HS-5 (cell line): ENCODE measurements around the gene MYL4.
A peak's percentile ranks its signal among the peaks of the same experiment; 100 is the strongest.
"Not testable (repeated sequence)": the region's sequence is repeated elsewhere in the genome, so short reads cannot be mapped to it uniquely, and the experiment has no call there.

ENCODE experiments used
- DNase-seq: peaks from one replicate; pipeline ENCODE4 v3.0.0-alpha.2; 2012; ENCODE audit warnings: low read depth

Gene MYL4

DNA sequence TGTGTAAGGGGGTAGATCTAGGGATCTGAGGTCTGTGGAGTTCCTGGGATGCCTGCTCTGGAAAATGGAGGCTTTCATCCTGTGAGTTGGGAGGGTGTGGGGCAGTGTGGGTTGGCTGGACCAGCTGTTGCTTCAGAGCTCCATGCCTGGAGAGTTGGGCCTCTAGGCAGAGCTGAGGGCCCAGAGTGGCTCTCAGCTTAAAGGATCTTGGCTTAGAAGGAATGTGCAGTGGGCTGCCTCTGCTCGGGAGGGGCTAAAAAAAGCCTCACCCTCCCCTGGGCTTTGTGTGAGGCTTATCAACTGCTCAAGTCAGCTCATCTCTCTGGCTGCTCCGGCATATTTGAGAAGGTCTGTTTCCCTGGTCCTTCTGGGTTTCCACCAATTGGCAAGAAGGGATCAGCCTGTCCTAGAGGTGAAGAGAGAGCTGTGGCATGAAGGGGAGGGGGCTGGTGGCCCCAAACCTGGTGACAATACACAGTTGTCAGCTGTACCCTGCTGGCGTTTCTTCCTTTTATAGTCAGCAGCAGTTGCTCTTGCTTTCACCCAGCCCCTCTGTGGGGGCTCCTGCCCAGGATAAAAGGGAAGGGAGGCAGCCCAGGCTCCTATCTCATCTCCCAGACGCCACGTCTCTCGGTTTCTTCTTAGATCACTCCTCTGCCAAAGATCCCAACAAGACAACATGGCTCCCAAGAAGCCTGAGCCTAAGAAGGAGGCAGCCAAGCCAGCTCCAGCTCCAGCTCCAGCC, at the start of gene MYL4:
MYL4 (plus strand) TSS at position 605 of the 745 bp plus-strand sequence; CDS start at position 680, 75 bp downstream.
- no peak for DNase-seq

DNA sequence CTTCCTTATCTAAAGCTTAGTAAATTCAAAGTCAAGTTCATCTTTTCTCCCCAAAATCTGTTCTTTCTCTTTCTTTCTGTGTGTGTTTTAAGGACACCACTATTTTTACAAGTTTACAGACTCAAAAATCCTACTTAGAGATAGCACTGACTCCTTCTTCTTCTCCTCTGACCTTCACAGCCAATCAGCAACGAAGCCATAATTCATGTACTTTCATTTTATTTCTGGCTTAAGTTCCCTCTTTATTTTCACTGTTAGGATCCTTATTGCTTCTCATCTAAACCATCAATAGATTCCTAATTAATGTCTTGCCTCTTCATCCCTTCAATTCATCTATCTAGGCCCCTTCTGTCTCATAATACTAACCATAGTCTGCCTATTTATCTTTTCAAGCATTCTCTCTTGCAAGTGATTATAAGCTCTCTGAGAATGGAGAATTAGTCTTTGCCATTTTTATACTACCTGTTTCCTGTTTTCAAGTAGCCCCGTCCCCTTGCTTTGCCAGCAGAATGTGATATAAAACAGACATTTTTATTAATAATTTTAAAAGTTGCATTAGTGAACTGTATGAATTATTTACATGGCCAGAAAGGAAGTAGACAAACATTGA, 47.0 kb upstream of the MYL4 start:
- DNase-seq: no peak

DNA sequence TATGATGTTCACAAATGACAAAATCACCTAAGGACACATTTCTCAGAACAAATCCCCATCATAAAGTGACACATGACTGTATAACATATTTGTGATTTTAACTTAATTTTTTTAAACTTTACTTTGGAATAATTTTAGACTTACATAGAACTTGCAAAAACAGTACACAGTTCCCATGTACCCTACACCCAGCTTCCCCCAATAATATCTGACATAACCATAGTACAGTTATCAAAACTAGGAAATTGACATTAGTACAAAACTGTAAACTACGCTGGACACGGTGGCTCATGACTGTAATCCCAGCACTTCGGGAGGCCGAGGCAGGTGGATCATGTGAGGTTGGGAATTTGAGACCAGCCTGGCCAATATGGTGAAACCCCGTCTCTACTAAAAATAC, 44.9 kb upstream of the MYL4 start:
- DNase-seq: no peak

DNA sequence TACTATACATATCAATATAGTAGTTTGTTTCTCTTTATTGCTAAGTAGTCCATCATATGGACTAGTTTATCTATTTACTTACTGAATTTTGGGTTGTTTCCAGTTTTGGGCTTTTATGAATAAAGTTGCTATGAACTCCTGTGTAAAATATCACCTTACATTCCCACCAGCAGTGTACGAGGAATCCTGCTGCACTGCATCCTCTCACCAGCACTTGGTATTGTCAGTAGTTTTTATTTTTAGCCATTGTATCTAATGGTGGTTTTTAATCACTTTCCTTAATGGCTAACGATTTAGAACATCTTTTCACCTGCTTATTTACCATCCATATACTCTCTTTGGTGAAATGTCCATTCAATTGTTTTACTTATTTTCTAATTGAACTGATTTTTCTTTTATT, 44.0 kb upstream of the MYL4 start:
- no peak for DNase-seq

DNA sequence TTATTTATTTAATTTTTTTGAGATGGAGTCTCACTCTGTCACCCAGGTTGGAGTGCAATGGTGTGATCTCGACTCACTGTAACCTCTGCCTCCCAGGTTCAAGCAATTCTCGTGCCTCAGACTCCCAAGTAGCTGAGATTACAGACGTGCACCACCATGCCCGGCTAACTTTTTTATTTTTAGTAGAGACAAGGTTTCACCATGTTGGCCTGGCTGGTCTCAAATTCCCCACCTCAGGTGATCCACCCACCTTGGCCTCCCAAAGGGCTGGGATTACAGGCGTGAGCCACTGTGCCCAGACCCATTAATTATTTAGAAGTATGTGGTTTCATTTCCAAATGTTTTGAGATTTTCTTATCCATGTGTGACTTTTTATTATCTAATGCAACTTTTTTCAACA, 42.3 kb upstream of the MYL4 start:
- not testable (repeated sequence) for DNase-seq

DNA sequence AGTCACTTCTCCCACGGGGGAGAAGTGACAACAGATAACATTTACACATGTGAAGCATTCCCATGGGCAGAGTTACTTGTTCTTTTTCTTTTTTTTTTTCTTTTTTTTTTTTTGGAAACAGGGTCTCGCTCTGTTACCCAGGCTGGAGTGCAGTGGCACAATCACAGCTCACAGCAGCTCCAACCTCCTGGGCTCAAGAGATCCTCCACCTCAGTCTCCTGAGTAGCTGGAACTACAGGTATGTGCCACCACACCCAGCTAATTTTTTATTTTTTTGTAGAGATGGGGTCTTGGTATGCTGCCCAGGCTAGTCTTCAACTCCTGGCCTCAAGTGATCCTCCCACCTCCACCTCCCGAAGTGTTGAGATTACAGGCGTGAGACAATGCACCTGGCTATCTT, 40.3 kb upstream of the MYL4 start:
- DNase-seq: not testable (repeated sequence)

DNA sequence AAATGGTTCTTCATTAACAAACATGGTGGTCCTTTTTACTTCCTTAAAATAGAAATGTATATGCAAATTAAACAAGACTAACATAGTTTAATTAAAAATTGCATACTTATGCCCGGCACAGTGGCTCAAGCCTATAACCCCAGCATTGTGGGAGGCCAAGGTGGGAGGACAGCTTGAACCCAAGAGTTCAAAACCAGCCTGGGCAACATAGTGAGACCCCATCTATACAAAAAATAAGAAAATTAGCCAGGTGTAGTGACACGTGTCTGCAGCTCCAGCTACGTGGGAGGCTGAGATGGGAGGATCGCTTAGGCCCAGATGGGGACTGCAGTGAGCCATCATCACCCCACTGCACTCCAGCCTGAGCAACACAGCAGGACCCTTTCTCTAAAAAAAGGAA, 38.4 kb upstream of the MYL4 start:
- DNase-seq: no peak

DNA sequence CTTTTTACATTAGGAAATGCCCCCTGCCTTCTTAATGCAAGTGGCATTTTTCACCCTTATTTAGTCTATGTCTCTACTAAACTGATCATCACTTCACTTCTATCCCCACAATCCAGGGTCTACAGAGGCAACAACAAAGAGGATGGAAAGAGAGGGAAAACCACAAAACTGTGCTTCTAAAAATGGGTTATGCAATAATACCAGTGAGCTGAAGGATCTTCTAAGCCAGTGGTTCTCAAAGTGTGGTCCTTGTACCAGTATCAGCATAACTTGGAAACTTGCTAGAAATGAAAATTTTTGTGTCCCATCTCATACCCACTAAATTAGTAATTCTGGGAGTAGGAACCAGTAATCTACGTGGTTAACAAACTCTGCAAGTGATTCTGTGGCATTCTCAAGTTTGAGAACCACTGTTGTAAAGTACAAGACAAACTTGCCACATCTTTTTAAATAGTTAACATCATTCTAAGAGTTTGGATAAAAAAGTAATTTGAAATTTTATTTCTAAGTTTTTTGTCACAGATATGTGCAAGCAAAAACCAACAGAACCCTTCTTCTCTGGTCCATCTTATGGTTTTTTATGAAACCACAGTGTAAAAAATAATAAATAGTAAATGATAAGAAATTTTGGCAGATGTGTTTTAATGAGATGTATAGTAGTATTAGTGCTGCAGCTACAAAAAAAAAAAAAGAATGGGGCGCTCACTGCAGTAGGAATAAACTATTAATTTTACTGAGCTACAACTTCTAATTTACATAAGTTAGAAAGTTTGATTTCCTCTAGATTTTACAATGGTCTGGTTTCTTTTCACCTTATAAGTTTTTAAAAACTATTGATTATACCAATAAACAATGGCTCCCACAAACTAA, 36.2 kb upstream of the MYL4 start:
- no peak for DNase-seq

DNA sequence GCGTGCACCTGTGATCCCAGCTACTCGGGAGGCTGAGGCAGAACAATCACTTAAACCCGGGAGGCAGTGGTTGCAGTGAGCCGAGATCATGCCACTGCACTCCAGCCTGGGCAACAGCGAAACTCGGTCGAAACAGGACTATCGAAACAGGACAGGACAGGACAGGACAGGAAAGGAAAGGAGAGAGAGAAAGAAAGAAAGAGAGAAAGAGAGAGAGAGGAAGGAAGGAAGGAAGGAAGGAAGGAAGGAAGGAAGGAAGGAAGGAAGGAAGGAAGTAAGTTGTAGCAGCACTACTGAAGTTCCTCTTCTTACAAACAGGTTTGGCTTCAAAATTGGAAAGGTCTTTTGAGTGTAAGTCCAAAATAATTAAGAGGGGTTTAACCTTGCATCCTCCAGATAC, 34.3 kb upstream of the MYL4 start:
- DNase-seq: not testable (repeated sequence)

DNA sequence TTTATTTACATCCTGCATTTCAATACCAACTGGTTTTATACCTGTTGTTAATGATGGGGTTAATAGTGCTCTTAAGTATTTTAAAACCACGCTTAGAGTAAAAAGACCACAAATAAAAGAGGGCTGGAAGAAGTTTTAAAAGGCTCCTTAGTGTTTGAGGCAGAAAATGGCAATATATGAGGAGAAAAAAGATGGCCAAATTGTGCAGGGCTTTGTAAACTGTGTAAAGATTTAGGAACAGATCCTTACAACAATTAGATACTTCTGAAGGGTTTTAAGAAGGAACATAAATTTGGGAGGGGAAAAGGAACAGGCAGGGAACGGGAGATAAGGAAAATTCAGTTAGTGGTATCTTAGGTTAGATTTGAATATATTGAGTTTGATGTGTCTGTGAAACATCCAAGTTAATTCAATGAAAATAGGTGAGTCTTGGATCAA, 32.7 kb upstream of the MYL4 start:
- DNase-seq: no peak

DNA sequence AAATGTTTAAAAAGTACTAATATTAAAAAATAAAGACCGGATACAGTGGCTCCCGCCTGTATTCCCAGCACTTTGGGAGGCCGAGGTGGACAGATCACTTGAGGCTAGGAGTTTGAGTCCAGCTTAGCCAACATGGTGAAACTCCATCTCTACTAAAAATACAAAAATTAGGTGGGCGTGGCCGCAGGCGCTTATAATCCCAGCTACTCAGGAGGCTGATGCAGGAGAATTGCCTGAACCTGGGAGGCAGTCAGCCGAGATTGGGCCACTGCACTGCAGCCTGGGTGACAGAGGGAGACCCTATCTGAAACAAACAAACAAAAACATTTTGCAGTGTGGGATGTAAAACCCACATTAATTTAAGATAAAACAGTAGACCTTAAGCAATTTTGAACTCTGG, 31.9 kb upstream of the MYL4 start:
- DNase-seq: no peak

DNA sequence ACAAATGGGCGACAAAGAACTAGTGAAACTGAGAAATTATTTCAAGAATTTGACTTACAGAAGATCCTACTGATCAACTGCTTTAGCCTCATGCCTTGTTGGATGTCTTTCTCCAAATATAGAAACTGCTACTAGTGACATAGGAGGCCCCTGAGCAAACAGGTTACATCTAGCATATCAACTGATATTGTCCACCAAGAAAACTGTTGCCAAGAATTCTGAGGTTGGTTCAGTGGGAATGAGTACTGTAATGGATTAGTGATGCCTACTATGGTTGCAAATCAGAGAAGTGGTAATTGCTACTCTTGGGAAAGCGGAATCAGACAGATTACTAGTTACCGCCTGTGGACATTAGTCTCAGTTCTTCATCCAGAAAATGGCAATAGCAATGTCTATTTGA, 30.0 kb upstream of the MYL4 start:
- no peak for DNase-seq

DNA sequence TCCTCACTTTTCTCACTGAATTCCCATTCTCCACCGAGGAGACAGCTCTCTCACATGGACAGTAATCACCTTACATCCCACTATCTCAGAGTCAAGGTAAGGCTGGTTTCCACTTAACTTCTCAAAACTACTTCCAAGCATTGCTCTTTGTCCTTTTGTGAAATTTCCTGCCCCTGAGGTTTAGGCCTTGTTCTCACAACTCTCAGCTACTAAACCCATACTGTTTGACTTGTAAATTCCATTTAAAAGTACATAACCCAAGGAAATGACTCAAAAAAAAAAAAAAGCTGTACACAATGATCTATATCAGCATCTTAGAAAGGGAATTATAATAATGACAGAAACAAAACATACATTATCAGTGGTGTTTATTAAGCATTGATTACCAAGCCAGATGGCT, 28.8 kb upstream of the MYL4 start:
- DNase-seq: no peak

DNA sequence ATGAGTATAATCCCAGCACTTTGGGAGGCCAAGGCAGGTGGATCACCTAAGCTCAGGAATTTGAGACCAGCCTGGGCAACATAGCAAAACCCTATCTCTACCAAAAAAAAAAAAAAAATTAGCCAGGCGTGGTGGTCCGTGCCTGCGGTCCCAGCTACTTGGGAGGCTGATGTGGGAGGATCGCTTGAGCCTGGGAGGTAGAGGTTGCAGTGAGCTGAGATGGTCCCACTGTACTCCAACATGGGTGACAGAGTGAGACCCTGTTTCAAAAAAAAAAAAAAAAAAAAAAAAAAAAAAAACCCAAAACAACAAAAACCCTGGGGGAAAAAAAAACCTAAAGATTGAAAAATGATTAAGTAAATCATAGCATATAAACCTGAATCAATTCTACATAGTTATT, 28.2 kb upstream of the MYL4 start:
- DNase-seq: not testable (repeated sequence)

DNA sequence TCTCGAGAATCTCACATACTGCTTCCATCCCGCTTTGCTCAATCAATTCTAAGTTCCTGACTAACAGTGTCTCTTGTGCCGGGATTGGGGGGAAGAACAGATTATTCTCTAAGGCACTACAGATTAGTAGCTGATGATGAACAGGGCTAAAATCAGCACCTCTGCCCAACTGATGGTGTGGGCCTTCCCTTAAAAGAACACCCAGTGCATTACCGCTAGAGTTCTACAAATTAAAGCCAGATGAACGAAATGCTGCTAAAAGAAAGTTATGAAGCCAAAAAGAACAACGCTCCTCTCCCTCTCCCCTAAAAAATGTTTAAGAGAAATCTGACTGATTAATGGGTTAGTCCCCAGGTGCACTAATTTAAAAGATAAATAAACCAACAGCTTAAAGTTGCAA, 24.5 kb upstream of the MYL4 start:
- no peak for DNase-seq

DNA sequence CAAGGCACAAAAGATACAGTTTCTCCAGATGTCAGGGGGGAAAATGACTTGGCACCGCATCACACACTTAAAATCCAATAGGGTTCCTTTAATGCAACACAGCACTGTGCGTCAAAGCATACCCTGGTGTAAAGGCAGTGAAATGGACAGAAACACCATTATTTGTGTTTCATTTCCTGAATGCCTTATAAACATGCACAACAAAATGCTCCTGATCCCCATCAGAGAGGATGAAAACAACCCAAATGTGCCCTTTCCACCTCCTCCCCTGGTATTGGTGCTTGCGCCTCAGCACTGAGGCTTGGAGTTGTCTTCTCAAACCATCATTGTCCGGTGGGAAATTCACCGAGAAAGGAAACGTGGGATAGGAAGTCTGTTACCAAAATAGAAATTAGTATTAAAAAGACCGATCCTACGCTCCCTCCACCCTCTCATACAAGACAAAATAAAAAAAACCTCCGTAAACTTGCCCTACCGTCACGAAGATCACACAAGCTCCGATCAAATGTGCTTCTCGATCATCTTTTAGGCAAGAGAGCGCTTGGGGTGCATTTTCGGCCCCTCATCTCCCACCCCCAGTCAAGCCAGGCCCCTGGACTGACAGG, 20.8 kb upstream of the MYL4 start:
- DNase-seq: peak; percentile 46

DNA sequence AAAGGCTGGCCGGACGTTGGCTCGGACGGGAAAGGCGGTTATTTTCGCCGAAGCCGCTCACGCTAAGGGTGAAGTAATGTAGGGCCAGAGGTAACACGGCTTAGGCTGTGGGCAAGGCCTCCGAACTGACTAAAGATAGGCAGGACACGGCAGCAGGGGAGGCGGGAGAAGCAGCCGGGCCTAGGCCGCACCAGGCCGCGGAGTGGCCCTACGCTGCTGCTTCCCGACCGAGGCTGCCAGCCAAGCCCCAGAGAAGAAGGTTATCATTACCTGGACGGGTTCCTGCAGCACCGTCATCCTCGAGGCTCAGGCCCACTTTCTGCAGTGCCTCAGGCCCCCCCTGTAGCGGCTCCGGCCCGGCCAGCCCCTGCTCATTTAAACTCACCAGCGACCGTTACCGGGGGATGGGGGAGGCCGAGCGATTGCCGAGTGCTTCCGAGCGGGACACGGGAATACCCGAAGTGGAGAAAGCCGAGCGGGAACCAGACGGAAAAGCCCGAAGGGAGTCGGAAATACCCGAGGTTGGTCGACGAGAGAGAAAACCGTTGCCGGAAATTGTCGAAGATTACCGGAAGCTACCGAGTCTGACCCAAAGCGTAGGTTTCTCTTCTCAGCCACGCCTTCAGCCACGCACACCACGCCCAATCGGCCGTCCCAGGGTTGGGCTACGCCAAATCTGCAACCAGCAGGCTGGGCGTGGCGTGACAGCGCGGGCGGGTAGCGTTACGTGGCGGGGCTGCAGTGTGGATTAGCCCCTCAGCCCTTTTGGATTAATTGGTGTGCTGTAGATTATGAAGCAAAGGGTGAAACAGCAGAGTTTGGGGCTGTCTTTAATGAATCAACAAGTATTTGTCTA, 20.0 kb upstream of the MYL4 start, which contains the start of gene CDC27:
CDC27 (minus strand) TSS at position 420 of the 856 bp plus-strand sequence; CDS start at position 297, 123 bp downstream.
- DNase-seq: peak; percentile 98

DNA sequence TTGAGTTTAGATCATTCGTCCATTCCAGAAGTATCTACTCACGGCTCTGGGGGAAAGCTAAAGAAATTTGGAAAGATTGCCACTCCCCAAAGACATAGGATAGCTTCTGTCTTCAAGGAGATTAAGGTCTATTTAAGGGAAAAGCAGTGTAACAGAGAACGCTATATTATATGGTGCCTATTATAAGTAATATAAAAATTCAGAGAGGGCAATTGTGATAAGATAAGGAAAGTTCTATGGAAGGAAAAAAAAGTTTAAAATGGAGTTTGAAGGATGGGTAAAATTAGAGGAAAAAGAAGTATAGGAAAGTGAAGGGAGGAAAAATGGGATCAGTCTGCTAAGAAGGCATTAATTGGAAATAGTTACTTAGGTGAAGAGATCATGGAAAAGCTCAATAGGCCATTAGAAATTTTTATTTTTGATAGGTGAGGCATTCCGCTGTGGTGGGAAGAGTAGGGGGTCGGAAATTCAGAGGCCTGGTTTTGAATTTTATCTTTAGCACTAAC, 19.4 kb upstream of the MYL4 start:
- no peak for DNase-seq

DNA sequence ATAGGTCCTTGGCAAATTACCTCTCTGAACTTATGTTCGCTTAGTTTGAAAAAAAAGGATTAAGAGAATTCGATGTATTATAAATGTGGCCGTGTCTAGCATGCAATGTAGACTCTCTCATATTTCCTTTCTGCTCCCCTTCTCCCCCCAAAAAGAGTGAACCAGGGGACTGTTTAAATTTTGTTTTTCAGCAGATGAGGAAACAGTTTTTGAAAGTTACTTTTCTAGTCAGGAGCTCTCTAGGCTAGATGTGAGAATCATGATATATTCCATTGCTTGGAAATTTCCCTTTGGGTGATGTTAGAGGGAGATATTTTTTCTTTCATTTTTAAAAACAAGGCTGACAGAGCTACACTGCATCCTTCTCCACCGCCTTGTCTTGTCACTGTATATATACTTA, 18.9 kb upstream of the MYL4 start:
- DNase-seq: no peak

DNA sequence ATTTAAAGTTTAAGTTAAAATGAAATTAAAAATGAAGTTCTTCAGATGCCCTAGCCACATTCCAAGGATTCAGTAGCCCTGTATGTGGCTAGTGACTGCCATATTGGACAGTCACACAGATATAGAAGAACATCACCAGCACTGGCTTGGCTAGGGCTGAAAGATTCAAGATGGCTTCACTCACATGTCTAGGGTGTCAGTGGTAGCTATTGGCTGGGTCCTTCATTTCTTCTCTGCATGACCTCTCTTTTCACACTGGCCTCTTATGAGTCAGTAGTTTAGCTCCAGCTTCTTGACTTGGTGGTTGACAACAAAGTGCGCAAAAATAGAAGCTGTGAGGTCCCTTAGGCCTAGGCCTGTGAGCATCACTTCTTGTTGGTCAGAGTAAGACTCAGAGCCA, 18.4 kb upstream of the MYL4 start:
- DNase-seq: no peak

DNA sequence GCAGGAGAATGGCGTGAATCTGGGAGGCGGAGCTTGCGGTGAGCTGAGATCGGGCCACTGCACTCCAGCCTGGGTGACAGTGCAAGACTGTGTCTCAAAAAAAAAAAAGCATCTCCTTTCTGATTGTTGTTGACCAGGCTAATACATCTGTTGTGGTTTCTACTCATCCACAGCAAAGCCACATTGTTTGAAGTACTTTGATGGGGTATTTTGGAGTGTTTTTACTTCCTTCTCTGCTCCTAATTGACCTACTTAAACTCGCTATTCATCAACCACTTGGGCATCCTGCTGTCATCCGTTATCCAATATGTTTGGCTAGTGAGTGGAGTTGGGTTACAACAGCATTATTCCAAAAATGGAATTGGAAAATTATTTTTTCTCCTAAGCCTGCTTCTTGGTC, 16.6 kb upstream of the MYL4 start:
- DNase-seq: no peak
